GM19328 (cell line): ENCODE data around the gene COMT.
"Not testable (repeated sequence)": the region's sequence is repeated elsewhere in the genome, so short reads cannot be mapped to it uniquely, and the experiment has no call there.

ENCODE experiments used
- ATAC-seq: cut with Tn5 transposase; IDR thresholded peaks from one replicate; pipeline ENCODE4 v1.9.1; 2021; ENCODE audit warnings: mild to moderate bottlenecking, moderate library complexity; ENCODE audit not compliant: unreplicated experiment

COMT gene

DNA sequence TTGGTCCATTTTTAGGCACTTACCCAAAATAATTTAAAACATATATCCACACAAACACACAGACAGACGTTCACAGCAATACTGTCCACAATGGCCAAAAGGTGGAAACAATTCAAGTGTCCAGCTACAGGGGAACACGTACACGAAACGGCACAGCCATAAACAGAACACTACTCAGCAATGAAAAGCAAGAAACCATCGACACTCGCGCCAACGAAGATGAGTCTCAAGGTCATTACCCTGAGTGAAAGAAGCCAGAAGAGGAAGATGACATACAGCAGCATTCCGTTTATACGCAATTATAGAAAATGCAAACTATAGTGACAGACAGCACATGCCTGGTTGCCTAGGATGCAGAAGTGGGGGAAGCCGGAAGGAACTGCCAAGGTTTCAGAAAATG lies 13.4 kb upstream of the COMT start:
- no peak for ATAC-seq

DNA sequence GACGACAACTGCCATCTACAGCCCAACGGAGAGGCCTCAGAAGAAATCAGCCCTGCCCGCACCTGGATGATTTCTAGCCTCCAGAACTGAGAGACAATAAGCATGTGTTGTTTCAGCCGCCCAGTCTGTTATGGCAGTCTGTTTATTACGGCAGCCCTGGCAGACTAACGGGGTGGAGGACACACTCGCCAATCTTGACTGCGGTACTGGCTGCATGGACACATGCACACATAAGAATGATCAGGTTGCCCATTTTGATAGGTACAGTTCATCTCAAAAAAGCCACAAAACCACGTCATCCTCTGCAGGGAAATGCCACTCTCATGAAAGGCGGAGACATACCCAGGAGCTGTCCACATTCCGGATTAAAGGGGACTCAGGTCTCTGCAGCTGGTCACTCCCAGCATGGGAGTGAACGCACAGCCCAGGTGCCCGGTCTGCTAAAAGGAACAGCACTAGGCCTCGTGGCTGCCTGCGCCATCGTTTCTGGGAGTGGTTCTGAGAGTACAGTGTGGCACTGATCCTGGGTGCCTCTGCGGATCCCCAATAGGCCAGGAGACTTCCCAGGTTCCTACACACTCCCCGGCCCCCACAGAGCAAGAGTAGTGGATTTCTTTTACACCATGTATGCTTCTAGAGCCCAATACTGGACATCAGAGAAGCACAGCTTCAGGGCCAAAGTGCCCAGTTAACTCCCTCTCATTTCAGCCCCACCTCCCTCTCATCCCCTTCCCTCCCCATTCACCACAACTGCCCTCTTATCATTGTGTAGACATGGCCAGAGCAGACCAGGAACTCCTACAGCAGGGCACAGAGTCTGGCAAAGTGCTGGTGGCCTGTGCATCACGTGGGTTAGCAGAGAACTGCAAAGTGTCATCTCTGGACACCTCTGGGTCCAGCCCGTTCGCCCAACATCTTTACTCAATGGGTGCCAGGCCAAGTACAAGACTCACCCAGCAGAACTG lies 11.7 kb upstream of the COMT start:
- ATAC-seq = no peak

DNA sequence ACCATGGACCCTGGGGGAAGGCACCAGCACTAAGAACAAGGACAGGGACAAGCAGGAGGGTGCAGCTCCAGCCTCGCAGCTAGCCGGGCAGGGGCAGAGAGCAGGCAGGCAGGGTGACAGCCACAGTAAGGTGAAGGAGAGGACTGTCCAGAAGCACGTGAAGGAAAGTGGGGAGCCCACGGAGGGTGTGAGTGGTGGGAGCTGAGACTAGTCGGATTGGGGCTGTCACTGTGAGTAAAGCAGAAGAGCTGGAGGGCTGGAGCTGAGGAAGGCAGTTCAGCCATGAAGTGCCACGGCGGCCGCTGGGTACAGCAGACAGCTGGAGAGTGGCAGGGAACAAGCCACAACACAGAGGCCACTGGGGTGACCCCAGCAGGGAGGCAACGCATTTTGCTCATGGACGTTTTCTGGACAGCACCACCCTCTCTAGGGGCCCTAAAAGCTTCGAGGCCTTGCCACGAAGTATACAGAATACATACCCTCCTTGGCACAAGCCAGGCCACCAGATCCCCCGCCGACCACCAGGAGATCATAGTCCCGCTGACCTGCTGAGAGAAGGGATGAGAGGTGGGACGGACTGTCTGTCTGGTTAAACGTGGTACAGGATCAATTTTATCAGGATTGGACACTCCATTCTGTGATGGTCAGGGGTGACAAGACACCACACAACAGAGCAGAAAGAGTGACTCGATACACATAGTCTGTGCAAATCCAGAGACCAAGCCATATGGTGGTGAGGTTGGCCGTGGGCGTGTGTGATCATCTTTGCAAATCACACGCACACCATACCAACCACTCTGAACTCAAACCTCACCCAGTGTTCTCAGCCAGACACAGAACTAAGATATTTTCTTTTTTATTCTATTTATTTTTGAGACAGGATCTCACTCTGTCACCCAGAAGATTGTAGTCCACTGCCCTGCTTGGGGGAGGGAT lies 10.8 kb upstream of the COMT start:
- ATAC-seq = no peak

DNA sequence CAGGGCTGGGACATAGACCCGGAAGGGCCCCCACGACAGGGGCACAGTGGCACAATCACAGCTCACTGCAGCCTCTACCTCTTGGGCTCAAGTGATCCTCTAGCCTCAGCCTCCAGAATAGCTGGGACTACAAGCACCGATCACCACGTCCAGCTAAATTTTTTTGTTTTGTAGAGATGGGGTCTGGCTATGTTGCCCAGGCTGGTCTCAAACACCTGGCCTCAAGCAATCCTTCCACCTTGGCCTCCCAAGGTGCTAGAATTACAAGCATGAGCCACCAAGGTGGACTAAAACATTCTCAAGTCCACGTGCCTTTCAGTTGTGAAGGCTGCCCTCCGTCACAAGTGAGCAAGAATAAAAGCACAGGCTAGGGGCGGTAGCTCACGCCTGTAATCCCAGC lies 10.1 kb upstream of the COMT start:
- ATAC-seq = no peak

DNA sequence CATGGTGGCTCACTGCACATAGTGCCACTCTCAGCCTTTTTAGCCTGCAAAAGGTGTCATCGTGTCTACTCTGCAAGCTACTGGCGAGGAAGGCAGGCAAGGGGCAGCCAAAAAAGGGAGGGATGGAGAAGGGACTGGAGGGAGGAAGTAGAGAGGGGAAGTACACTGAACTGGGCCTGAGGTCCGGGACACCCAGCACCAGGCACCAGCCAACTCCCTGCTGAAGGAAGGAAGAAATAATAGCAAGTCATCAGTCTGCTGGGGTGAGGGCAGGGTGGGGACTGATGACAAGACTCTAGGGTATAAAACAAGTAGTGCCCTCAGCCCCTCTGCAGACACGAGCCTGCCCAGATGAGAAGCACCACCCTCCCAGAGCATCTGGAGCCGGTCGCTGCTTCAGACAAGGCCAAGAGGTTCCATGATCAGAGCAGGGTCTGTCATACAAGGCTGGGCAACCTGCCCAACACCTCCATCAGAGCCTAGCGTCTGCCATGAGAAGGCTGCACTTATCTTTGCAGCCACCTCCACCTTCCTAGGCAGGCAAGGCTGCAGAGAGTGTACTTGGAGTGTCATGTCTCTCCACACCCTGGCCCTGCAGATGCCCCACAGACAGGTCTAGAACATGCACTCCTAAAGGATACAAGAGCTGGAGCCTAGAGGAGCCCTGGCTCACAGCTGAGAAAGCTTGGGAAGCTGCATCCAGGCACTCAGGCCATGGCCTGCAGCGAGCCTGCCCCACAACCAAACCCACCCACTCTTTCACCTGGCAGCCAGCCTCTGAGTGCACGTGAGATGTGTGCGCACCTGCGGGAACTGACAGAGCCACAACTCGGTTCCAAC lies 9.0 kb upstream of the COMT start:
- no peak for ATAC-seq

DNA sequence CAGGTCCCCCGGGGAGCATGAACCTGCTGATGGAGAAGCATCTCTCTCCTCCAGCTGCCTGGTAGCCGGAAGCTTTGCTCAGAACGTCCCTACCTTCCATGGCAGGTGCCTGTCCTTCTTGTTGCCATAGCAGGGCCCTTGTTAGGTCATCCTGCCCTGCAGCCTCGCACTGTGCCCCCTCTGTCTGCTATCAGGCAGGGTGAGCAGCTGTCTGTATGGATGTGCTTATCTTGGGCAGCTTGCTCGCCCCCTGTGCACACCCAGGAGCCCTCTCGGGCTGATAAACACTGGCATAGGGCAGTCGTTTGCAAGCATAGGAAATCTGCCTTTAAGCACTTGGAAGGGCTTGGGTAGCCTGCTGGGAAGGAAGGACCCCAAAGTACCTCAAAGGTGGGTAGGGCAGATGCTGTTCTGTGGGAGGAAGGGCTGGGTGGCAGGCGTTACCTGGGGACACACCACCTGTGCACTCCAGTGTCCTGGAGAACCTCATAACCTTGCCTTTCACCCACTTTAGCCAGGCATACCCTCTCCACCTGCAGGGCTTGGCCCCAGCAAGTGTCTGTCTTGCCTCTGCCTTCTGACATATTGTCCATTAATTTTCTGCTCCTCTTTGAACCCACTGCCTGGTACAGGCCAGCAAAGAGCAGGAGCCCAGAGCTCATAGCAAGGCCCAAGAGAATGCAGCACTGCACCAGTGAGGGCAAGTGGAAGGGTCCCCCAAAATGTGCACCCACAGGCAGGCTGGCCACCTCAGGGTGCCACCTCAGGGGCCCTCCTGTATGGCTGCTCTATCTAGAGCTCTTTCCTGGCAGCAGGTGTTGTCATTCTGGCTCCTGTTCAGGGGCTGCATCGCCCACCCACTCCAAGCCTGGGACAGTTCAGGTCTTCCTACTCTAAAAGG lies 8.0 kb upstream of the COMT start:
- no peak for ATAC-seq

DNA sequence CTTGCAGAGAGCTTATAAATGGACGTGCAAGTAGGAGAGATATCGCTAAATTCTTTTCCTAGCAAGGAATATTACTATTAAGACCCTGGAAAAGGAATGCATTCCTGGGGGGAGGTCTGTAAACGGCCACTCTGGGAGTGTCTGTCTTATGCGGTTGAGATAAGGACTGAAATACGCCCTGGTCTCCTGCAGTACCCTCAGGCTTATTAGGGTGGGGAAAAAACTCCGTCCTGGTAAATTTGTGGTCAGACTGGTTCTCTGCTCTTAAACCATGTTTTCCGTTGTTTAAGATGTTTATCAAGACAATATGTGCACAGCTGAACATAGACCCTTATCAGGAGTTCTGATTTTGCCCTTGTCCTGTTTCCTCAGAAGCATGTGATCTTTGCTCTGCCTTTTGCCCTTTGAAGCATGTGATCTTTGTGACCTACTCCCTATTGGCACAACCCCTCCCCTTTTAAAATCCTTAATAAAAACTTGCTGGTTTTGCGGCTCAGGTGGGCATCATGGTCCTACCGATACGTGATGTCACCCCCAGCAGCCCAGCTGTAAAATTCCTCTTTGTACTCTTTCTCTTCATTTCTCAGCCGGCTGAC lies 6.4 kb upstream of the COMT start:
- ATAC-seq = not testable (repeated sequence)

DNA sequence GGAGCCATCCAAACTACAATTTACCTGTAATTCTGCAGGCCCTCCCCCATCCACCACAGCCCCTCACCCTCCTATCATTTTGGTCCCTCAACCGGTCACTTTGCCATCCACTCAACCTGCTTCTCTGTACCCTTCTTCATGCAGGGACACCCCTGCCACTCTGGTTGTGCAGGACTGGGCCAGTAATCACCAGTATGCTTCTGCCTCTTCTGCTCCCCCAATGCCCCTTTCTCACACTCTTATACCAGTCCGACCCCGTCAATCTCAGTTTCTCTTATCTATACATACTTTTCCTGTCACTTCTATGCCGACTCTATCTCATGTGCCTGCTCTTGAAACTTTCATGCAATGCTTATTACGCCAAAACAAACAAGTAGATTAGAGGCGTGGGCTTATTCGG lies 5.1 kb upstream of the COMT start:
- ATAC-seq = no peak

DNA sequence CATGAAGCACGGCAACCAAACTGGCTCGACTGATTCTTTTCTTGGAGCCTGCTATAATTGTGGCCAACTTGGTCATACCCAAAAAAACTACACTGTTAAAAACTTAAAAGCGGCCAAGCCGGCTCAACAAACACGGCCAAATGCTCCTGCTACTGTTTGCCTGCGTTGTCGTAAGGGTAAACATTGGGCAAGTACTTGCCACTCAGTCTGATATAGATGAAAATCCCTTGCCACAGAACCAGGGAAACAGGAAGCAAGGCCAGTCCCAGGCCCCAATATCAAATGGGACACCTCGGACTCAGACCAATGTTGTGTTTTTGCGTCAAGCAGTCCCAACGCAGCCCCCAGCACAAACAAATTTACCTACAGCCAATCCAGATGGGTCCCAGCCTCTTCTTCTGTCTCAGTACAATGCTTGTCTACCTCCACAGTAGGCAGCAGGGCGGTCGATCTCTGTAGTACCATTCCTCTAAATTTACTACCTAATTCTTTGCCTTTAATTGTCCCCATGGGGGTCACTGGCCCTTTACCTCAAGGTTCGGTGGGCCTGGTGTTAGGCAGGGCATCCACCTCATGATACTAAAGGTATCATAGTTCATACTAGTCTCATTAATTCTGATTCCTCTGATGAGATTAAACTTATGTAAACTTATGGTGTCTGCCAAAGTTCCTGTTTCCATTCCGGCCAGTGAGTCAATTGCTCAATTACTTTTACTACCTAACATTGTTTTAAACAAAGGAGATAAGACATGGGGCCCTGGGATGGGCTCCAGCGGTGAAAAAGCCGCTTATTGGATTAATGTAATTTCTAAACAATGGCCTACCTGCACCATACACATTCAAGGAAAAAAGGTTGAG lies 3.7 kb upstream of the COMT start:
- no peak for ATAC-seq

DNA sequence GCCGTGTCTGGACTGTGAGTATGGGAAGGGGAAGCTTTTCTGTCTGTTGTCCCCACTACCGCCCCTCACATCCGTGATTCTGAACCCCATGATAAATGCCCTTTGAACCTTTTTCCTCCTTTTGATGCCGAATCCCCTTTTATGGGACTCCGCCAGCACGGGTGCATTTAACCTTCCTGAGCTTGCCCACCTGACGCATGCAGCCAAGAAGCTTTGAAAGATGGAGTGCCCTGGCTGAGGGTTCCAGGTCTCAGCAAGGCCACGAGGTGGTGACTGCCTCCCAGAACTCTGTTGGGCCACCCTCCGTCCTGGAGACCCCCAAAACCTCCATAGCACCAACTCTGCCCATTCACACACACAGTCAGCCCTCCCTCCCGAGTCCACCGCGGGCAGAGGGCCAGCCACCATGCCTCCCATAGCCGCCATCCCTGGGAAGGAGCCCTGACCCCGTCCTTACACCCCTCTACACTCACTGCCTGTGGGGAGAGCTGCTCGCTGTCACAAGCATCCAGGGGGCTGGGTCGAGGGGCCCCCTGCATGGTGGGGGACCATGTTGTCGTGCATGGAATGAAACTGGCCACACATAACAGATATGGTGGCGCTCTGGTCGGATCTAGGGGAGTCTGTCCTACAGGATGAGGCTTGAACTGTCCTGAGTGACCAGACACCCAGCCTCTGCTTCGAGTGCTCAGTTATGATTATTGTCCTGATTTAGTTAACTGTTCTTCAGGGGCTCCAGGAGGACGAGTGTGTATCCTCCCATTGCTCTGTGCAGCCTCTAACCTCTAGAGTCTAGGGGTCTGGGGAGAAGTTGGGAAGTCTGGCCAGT lies 822 bp upstream of the COMT start:
- ATAC-seq = no peak

DNA sequence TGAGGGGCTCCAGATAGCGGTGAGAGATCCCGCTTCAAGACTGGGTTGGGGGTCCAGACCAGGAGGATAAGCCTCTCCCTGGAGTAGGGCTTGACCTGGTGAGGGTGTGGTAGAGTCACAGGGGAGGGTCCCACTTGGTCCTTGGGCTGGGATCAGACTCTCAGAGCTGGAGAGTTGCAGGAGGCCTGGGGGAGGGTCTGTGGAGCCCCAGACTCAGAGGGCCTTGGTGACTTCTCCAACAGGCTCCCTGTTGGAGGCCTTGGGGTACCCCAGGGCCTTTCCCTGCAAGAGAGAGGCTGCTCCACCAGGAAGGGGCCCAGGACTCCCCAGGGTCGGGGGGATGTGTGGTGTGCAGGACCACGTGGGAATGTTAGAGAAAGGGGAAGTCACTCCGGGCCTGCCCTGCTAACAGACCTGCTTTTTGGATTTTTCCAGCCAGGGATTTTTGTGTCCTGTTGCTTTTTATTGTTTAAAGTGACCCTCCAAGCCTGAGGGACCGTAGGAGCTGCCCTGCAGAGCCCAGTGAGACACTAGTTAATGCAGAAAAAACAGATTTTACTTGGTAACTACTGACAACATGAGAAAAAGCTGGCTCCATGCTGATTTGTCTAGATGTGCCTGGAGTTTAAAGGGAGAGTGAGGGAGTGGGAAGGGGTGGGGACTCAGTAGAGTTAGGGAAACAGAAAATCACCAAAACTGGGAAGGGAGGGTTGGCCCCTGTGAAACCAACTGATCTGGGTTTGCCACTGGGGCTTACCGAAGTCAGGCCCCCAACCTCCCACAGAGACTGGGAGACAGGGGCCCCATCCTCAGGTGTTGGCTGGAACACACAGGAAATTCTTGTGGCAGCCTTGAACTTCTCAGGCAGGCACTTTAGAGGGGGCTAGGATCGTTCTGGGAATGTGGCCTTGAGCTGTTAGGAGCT lies 847 bp downstream of the COMT start:
- no peak for ATAC-seq

DNA sequence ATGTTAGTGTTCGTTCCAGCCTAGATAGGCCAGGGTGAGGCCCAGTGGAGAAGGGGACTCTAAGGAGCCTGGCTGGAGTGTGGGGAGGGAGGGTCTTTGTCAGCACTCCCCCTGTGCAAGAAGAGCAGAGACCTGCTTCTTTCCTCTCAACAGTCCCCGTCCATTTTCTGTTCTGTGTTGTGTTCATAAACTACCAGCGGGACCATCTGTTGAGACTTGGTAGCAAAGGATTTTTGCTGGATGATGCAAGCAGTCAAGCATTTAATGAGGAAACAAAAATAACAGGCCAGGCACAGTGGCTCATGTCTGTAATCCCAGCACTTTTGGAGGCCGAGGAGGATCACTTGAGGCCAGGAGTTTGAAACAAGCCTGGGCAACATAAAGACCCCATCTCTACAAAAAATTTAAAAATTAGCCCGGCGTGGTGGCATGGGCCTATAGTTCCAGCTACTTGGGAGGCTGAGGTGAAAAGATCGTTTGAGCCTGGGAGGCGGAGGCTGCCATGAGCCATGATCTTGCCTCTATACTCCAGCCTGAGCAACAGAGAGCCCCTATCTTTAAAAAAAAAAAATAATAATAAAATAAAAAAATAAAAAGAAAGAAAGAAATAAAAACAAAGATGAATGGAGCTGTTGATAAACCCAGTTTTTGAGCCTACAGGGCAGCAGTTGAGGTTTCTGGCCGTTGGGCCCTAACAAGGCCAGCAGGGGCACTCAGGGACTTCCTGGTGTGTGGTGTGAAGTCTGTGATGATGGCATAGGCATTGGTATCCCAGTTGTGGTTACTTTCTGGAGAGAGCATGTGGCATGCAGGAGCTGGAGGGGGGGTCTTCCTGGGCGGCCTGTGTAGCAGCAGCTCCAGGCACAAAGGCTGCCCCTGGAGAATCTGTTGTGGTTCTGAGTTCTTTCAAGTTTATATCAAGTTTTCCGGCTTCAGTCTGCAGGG lies 1.8 kb downstream of the COMT start:
- no peak for ATAC-seq

DNA sequence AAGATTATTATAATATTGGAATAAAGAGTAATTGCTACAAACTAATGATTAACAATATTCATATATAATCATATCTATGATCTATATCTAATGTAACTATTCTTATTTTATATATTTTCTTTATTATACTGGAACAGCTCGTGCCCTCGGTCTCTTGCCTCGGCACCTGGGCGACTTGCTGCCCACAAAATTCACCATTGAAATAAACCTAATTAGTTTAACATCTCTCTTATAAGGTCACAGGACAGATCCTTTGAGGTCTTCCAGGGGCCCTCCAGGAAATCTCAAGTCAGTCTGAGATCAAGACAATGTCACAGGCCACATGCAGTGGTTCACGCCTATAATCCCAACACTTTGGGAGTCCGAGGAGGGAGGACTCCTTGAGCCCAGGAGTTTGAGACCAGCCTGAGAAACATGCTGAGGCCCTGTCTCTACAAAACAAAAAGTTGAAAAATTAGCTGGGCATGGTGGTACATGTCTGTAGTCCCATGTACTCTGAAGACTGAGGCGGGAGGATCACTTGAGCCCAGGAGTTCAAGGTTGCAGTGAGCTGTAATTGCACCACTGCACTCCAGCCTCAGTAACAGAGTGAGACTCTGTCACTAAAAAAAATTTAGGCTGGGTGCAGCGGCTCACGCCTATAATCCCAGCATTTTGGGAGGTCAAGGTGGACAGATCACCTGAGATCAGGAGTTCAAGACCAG lies 6.6 kb downstream of the COMT start:
- no peak for ATAC-seq

DNA sequence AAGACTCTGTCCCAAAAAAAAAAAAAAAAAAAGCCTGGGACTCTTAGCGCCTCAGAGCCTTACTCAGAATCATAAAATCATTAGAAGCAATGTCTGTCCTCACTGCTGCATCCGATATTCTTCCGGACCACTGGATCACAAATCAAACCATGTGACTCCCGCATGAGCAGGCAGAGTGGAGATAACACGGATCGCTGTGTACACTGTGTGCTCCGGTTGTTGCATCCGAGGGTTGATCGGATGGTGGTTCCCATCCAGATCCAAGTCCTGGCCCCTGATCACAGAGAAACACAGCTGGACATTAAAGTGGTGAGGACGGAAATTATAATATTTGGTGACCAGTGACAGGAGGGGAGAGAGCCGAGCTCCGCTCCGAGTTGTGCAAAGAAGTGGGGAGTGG lies 9.8 kb downstream of the COMT start:
- ATAC-seq = no peak
